K562 (cell line): ENCODE results near the gene PHYHIPL.

Experiments
- ATF7 ChIP-seq: fragments of 450-650 bp; IDR thresholded peaks from 2 replicates; pipeline ENCODE4 v1.7.1; 2014; ENCODE audit warnings: mild to moderate bottlenecking, moderate library complexity
- EZH2 ChIP-seq: IDR thresholded peaks from 2 replicates; pipeline ENCODE4 v1.6.1; 2012; ENCODE audit warnings: low read depth, mild to moderate bottlenecking, inconsistent platforms, low read length, borderline replicate concordance
- FOXJ3 ChIP-seq: sonication (generic); formaldehyde crosslinking; IDR thresholded peaks from 2 replicates; pipeline ENCODE4 v1.4.0; 2020; ENCODE audit warnings: mild to moderate bottlenecking, missing genetic modification reagents
- HNRNPLL ChIP-seq: fragments of 200-400 bp; formaldehyde crosslinking; IDR thresholded peaks from 2 replicates; pipeline ENCODE4 v1.6.1; 2017; ENCODE audit warnings: low read length, low read depth, mild to moderate bottlenecking; ENCODE audit not compliant: poor library complexity, severe bottlenecking
- MYC ChIP-seq, 2 experiments: fragments of 250-450 bp in 1 of 2; sonication (Bioruptor Pico) in 1 of 2; IDR thresholded peaks; 2 replicates each; pipeline versions ENCODE4 v1.5.1 to v1.6.1; 2012 to 2021; ENCODE audit warnings: low read depth in 2 of 2, borderline replicate concordance in 1 of 2, improper control_type of control experiment in 1 of 2, low read length in 1 of 2, mild to moderate bottlenecking in 1 of 2, moderate library complexity in 1 of 2
- MYNN ChIP-seq, 2 experiments: sonication (generic); formaldehyde crosslinking in 1 of 2; IDR thresholded peaks; 2 replicates each; pipeline versions ENCODE4 v1.5.0 to v1.6.1; 2016 to 2020; ENCODE audit warnings: antibody characterized with exemption in 1 of 2, missing genetic modification reagents in 1 of 2
- NR2F6 ChIP-seq: fragments of 450-650 bp; formaldehyde crosslinking; IDR thresholded peaks from 2 replicates; pipeline ENCODE4 v1.4.0; 2020; ENCODE audit warnings: mild to moderate bottlenecking
- SPI1 ChIP-seq: IDR thresholded peaks from 2 replicates; pipeline ENCODE4 v1.6.1; 2011; ENCODE audit warnings: low read depth, low read length, control low read depth, borderline replicate concordance
- ZFP36 ChIP-seq: fragments of 150-350 bp; IDR thresholded peaks from 2 replicates; pipeline ENCODE4 v1.6.1; 2018; ENCODE audit warnings: low read length, low read depth; ENCODE audit not compliant: partially characterized antibody
- TF ChIP-seq, protein P1 (sequence below): fragments of 450-650 bp; IDR thresholded peaks from 2 replicates; pipeline ENCODE4 v1.6.1; 2016; ENCODE audit warnings: antibody characterized with exemption
- TF ChIP-seq, protein P2 (sequence below): fragments of 250-450 bp; sonication (Bioruptor Pico); IDR thresholded peaks from 2 replicates; pipeline ENCODE4 v1.5.0; 2020; ENCODE audit warnings: mild to moderate bottlenecking, borderline replicate concordance
- TF ChIP-seq, protein P3 (sequence below), 3 experiments: IDR thresholded peaks in 2 of 3; conservative IDR thresholded peaks in 1 of 3; 2 replicates each; pipeline ENCODE4 v1.5.1; 2011 to 2012; ENCODE audit warnings: low read length in 3 of 3, mild to moderate bottlenecking in 3 of 3, control low read depth in 2 of 3, improper control_type of control experiment in 1 of 3, inconsistent platforms in 1 of 3, low read depth in 1 of 3, mixed read lengths in 1 of 3, moderate library complexity in 1 of 3; ENCODE audit not compliant: insufficient read depth in 2 of 3
- TF ChIP-seq, protein P4 (sequence below): fragments of 250-450 bp; sonication (Bioruptor Pico); IDR thresholded peaks from 2 replicates; pipeline ENCODE4 v1.8.0; 2021; ENCODE audit warnings: borderline replicate concordance, mild to moderate bottlenecking, moderate library complexity; ENCODE audit not compliant: poor library complexity, severe bottlenecking
- TF ChIP-seq, protein P5 (sequence below), 2 experiments: fragments of 200-800 bp in 1 of 2; sonication (Bioruptor generic) in 1 of 2; sonication (generic) in 1 of 2; formaldehyde crosslinking in 1 of 2; IDR thresholded peaks in 1 of 2; conservative IDR thresholded peaks in 1 of 2; 2 replicates each; pipeline versions ENCODE4 v1.5.0 to v1.6.1; 2016 to 2020; ENCODE audit warnings: missing compliant biosample characterization in 1 of 2, missing genetic modification characterization in 1 of 2, missing genetic modification reagents in 1 of 2

DNA sequence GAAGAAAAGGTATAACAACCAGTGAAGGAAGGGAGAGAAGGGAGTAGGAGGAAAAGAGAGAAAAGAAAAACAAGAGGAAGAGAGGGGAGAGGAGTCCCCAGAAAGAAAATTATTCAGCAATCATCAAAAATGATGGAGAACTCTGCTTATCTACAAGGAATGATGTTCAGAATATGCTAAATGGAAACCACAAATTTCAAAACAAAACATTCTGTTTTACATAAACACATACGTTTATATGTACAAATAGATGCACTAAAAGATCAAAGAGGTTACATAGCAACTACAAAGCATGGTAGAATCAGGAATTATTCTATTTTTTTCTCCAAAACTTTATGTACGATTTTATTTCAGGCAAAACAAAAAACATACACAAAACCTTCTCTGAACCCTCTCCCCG, 94.0 kb downstream of the PHYHIPL start:
- TF ChIP-seq, protein P1, sequence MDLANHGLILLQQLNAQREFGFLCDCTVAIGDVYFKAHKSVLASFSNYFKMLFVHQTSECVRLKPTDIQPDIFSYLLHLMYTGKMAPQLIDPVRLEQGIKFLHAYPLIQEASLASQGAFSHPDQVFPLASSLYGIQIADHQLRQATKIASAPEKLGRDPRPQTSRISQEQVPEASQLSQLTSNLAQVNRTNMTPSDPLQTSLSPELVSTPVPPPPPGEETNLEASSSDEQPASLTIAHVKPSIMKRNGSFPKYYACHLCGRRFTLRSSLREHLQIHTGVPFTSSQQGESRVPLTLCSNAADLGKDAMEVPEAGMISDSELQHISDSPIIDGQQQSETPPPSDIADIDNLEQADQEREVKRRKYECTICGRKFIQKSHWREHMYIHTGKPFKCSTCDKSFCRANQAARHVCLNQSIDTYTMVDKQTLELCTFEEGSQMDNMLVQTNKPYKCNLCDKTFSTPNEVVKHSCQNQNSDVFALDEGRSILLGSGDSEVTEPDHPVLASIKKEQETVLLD, result no peak
- TF ChIP-seq, protein P2, sequence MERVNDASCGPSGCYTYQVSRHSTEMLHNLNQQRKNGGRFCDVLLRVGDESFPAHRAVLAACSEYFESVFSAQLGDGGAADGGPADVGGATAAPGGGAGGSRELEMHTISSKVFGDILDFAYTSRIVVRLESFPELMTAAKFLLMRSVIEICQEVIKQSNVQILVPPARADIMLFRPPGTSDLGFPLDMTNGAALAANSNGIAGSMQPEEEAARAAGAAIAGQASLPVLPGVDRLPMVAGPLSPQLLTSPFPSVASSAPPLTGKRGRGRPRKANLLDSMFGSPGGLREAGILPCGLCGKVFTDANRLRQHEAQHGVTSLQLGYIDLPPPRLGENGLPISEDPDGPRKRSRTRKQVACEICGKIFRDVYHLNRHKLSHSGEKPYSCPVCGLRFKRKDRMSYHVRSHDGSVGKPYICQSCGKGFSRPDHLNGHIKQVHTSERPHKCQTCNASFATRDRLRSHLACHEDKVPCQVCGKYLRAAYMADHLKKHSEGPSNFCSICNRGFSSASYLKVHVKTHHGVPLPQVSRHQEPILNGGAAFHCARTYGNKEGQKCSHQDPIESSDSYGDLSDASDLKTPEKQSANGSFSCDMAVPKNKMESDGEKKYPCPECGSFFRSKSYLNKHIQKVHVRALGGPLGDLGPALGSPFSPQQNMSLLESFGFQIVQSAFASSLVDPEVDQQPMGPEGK (CRISPR knock-in tag), result no peak
- no peak for TF ChIP-seq NR2F6 (CRISPR knock-in tag)
- TF ChIP-seq HNRNPLL, result no peak
- TF ChIP-seq, protein P3, sequence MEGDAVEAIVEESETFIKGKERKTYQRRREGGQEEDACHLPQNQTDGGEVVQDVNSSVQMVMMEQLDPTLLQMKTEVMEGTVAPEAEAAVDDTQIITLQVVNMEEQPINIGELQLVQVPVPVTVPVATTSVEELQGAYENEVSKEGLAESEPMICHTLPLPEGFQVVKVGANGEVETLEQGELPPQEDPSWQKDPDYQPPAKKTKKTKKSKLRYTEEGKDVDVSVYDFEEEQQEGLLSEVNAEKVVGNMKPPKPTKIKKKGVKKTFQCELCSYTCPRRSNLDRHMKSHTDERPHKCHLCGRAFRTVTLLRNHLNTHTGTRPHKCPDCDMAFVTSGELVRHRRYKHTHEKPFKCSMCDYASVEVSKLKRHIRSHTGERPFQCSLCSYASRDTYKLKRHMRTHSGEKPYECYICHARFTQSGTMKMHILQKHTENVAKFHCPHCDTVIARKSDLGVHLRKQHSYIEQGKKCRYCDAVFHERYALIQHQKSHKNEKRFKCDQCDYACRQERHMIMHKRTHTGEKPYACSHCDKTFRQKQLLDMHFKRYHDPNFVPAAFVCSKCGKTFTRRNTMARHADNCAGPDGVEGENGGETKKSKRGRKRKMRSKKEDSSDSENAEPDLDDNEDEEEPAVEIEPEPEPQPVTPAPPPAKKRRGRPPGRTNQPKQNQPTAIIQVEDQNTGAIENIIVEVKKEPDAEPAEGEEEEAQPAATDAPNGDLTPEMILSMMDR (IDR thresholded peaks at IDR 0.05 in 2 of 3, conservative IDR thresholded peaks at IDR 0.05 in 1 of 3; ENCODE audit: insufficient read depth in 2 of 3, low read depth in 1 of 3, low read length in 3 of 3), result no peak
- no peak for TF ChIP-seq EZH2
- TF ChIP-seq SPI1, result no peak
- TF ChIP-seq, protein P4, sequence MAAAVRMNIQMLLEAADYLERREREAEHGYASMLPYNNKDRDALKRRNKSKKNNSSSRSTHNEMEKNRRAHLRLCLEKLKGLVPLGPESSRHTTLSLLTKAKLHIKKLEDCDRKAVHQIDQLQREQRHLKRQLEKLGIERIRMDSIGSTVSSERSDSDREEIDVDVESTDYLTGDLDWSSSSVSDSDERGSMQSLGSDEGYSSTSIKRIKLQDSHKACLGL, result no peak
- TF ChIP-seq ZFP36, result no peak
- TF ChIP-seq, protein P5, sequence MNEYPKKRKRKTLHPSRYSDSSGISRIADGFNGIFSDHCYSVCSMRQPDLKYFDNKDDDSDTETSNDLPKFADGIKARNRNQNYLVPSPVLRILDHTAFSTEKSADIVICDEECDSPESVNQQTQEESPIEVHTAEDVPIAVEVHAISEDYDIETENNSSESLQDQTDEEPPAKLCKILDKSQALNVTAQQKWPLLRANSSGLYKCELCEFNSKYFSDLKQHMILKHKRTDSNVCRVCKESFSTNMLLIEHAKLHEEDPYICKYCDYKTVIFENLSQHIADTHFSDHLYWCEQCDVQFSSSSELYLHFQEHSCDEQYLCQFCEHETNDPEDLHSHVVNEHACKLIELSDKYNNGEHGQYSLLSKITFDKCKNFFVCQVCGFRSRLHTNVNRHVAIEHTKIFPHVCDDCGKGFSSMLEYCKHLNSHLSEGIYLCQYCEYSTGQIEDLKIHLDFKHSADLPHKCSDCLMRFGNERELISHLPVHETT (CRISPR knock-in tag; conservative IDR thresholded peaks at IDR 0.05 in 1 of 2, IDR thresholded peaks at IDR 0.05 in 1 of 2), result no peak
- no peak for TF ChIP-seq MYNN (IDR thresholded peaks at IDR 0.05)
- TF ChIP-seq MYNN (CRISPR knock-in tag; IDR thresholded peaks at IDR 0.05), result no peak
- TF ChIP-seq FOXJ3 (CRISPR knock-in tag), result no peak
- TF ChIP-seq ATF7, result no peak
- no peak for TF ChIP-seq MYC (IDR thresholded peaks at IDR 0.05; ENCODE audit: low read depth, low read length)
- no peak for TF ChIP-seq MYC (CRISPR knock-in tag; IDR thresholded peaks at IDR 0.05; ENCODE audit: borderline replicate concordance, low read depth)
